PC-9 (cell line): ENCODE results near the gene RIMS1. TPM values are rescaled to one million over a fixed set of nuclear protein-coding genes. Genes with fewer than 3 reads are reported as not detected.

ENCODE experiments used
- BruUV-seq: library from RNA; stranded (reverse); fragments of 400-500 nt; replicated peaks from 2 replicates; lab custom pipeline; 2021; lab: Mats Ljungman, UMichigan
- CTCF ChIA-PET: fragments of 300-600 bp; sonication (Branson Sonifier 250); formaldehyde crosslinking; loops from one replicate; lab custom pipeline; 2022; ENCODE audit warnings: antibody characterized with exemption; lab: Charles Lee
- POLR2A ChIA-PET: fragments of 300-600 bp; sonication (Branson Sonifier 250); formaldehyde crosslinking; loops from one replicate; lab custom pipeline; 2022; ENCODE audit warnings: antibody characterized with exemption; ENCODE audit not compliant: unreplicated experiment; lab: Charles Lee
- DNase-seq, 2 experiments: peaks; one replicate each; pipeline versions ENCODE4 v3.0.0 to v3.0.0-alpha.2; 2015 to 2022; ENCODE audit warnings: mixed read lengths in 1 of 2
- H2AFZ ChIP-seq: fragments of 200-600 bp; sonication (generic); 2 replicates; pipeline ENCODE4 v1.8.1; 2017; ENCODE audit warnings: antibody characterized with exemption
- H3F3A ChIP-seq: fragments of 200-600 bp; sonication (generic); 2 replicates; pipeline ENCODE4 v1.8.1; 2017; ENCODE audit warnings: antibody characterized with exemption, mild to moderate bottlenecking, low read depth; ENCODE audit not compliant: insufficient read depth
- H3K27ac ChIP-seq: fragments of 200-600 bp; sonication (generic); 2 replicates; pipeline ENCODE4 v1.6.1; 2016; ENCODE audit warnings: mixed run types
- H3K27me3 ChIP-seq: fragments of 200-600 bp; sonication (generic); 2 replicates; pipeline ENCODE4 v1.6.1; 2016; ENCODE audit warnings: low read depth, mixed run types; ENCODE audit not compliant: insufficient read depth
- H3K36me3 ChIP-seq: fragments of 200-600 bp; sonication (generic); 2 replicates; pipeline ENCODE4 v1.6.1; 2016; ENCODE audit warnings: low read depth, mixed run types
- H3K4me1 ChIP-seq: fragments of 200-600 bp; sonication (generic); replicated peaks from 2 replicates; pipeline ENCODE4 v1.6.1; 2016; ENCODE audit warnings: mixed run types; ENCODE audit not compliant: insufficient read depth
- H3K4me2 ChIP-seq: fragments of 200-600 bp; sonication (generic); 2 replicates; pipeline ENCODE4 v1.6.1; 2017; ENCODE audit warnings: mixed run types
- H3K4me3 ChIP-seq: fragments of 200-600 bp; sonication (generic); 2 replicates; pipeline ENCODE4 v1.6.1; 2016; ENCODE audit warnings: mixed run types
- H3K79me2 ChIP-seq: fragments of 200-600 bp; sonication (generic); 2 replicates; pipeline ENCODE4 v1.6.1; 2017; ENCODE audit warnings: low read depth, mixed run types
- H3K9me2 ChIP-seq: fragments of 200-600 bp; sonication (generic); 2 replicates; pipeline ENCODE4 v1.8.1; 2017; ENCODE audit warnings: mild to moderate bottlenecking; ENCODE audit not compliant: insufficient read depth
- H3K9me3 ChIP-seq: fragments of 200-600 bp; sonication (generic); 2 replicates; pipeline ENCODE4 v1.8.1; 2016; ENCODE audit warnings: low read depth; ENCODE audit not compliant: insufficient read depth
- H4K20me1 ChIP-seq: fragments of 200-600 bp; sonication (generic); 2 replicates; pipeline ENCODE4 v1.8.1; 2017; ENCODE audit not compliant: insufficient read depth
- EZH2 ChIP-seq: fragments of 200-600 bp; sonication (generic); IDR thresholded peaks from 2 replicates; pipeline ENCODE4 v1.8.0; 2017; ENCODE audit warnings: antibody characterized with exemption, low read depth
- intact Hi-C: fragments of 100-400 bp; cut with micrococcal nuclease; formaldehyde crosslinking; loops from one replicate; pipeline ENCODE4 v1.10.0; 2022; ENCODE audit not compliant: unreplicated experiment
- total RNA-seq: library from RNA; stranded (reverse); gene quantifications from 2 replicates; pipeline ENCODE4 v1.2.3, GENCODE V29; 2021
- TF ChIP-seq, protein P1 (sequence below): fragments of 200-600 bp; sonication (generic); conservative IDR thresholded peaks from 2 replicates; pipeline ENCODE4 v1.6.1; 2017; ENCODE audit warnings: mixed run types, antibody characterized with exemption, mild to moderate bottlenecking, moderate library complexity

Gene RIMS1
- total RNA-seq, 1 experiment from 2014 or later = not detected

- no peak overlapping the region for H3K4me3 ChIP-seq
- intact Hi-C loops = no loop called here
- BruUV-seq = no TSS peak
- H4K20me1 ChIP-seq = no peaks in the 10 kb centered on the region
- no peaks in the 10 kb centered on the region for H3K27me3 ChIP-seq
- CTCF ChIA-PET = no interaction called here
- no peaks in the 10 kb centered on the region for H3K9me2 ChIP-seq
- H3K79me2 ChIP-seq = no peaks in the 10 kb centered on the region
- no peak overlapping the region for H3K4me2 ChIP-seq
- H3K27ac ChIP-seq = no peak overlapping the region
- POLR2A ChIA-PET = no interaction called here
- no peaks in the 10 kb centered on the region for H3K4me1 ChIP-seq
- no peak for TF ChIP-seq EZH2
- TF ChIP-seq, protein P1, sequence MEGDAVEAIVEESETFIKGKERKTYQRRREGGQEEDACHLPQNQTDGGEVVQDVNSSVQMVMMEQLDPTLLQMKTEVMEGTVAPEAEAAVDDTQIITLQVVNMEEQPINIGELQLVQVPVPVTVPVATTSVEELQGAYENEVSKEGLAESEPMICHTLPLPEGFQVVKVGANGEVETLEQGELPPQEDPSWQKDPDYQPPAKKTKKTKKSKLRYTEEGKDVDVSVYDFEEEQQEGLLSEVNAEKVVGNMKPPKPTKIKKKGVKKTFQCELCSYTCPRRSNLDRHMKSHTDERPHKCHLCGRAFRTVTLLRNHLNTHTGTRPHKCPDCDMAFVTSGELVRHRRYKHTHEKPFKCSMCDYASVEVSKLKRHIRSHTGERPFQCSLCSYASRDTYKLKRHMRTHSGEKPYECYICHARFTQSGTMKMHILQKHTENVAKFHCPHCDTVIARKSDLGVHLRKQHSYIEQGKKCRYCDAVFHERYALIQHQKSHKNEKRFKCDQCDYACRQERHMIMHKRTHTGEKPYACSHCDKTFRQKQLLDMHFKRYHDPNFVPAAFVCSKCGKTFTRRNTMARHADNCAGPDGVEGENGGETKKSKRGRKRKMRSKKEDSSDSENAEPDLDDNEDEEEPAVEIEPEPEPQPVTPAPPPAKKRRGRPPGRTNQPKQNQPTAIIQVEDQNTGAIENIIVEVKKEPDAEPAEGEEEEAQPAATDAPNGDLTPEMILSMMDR = no peak
- DNase-seq = no peak
- H3K9me3 ChIP-seq = no peaks in the 10 kb centered on the region
- H3K36me3 ChIP-seq = no peaks in the 10 kb centered on the region
- no peak overlapping the region for H2AFZ ChIP-seq
- no peaks in the 10 kb centered on the region for H3F3A ChIP-seq
Observed at GRCh38 chr6:72418495-72418894, 532.1 kb downstream of the RIMS1 start.

DNA sequence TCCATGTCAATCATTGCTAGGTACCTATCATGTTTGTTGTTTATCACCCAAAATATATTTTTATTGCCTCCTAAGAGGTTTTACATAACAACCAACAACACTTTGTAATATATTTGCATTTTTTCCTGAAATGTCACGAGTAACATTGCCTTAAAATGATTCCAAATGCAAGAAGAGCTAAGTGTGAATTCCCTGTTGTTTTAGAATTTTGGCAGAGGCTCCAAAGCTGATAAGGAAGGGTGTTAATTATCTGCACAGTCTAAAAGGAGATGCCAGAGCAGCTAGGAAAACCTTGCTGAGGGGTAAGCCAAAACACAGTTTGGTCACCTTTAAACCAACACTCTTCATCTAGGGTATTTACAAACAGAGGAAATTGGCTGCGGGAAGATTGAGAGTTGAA is 533.6 kb downstream of the RIMS1 start:
- Histone ChIP-seq H3K27ac (no peak overlapping the region), H3K27me3 (no peaks in the 10 kb centered on the region), H3F3A (no peaks in the 10 kb centered on the region), H3K36me3 (no peaks in the 10 kb centered on the region), H3K4me3 (no peak overlapping the region), H3K4me2 (no peak overlapping the region), H3K9me2 (no peaks in the 10 kb centered on the region), H2AFZ (no peak overlapping the region), H3K9me3 (no peaks in the 10 kb centered on the region), H3K79me2 (no peaks in the 10 kb centered on the region), H4K20me1 (no peaks in the 10 kb centered on the region), H3K4me1 (no peaks in the 10 kb centered on the region)
- DNase-seq = no peak
- TF ChIP-seq, protein P1 = no peak
- TF ChIP-seq EZH2 = no peak
- BruUV-seq = no TSS peak
- ChIA-PET POLR2A (no interaction called here), CTCF (no interaction called here)
- intact Hi-C loops = no loop called here

- no peak overlapping the region for H3K4me2 ChIP-seq
- DNase-seq = no peak
- H3K9me2 ChIP-seq = no peaks in the 10 kb centered on the region
- no peaks in the 10 kb centered on the region for H4K20me1 ChIP-seq
- no TSS peak for BruUV-seq
- H3F3A ChIP-seq = no peaks in the 10 kb centered on the region
- no peak overlapping the region for H3K4me3 ChIP-seq
- no peak overlapping the region for H3K27ac ChIP-seq
- H2AFZ ChIP-seq = no peak overlapping the region
- no peaks in the 10 kb centered on the region for H3K9me3 ChIP-seq
- POLR2A ChIA-PET = no interaction called here
- H3K27me3 ChIP-seq = no peaks in the 10 kb centered on the region
- TF ChIP-seq, protein P1 = no peak
- no peak for TF ChIP-seq EZH2
- intact Hi-C loops = no loop called here
- no peaks in the 10 kb centered on the region for H3K4me1 ChIP-seq
- no peaks in the 10 kb centered on the region for H3K36me3 ChIP-seq
- CTCF ChIA-PET = no interaction called here
- no peaks in the 10 kb centered on the region for H3K79me2 ChIP-seq
Observed at GRCh38 chr6:72420409-72420808, 534.1 kb downstream of the RIMS1 start.
